Omental fat pad (tissue), 4 donors: ENCODE measurements around the gene IER5L. TPM values are rescaled to one million over a fixed set of nuclear protein-coding genes. Genes with fewer than 3 reads are reported as not detected.
A peak's percentile ranks its signal among the peaks of the same experiment; 100 is the strongest.

Experiments
- ATAC-seq: fragments of 150-250 bp; one replicate; pipeline ENCODE4 v1.9.1; 2016; ENCODE audit warnings: mild to moderate bottlenecking, moderate library complexity; ENCODE audit not compliant: low FRiP score
- DNase-seq: peaks from one replicate; pipeline ENCODE4 v3.0.0-alpha.2; 2019; ENCODE audit warnings: low spot score
- CTCF ChIP-seq, 3 donors: fragments of 450-650 bp; IDR thresholded peaks; one replicate each; pipeline ENCODE4 v1.5.1; 2016 to 2017; ENCODE audit warnings: antibody characterized with exemption in 3 of 3, mild to moderate bottlenecking in 3 of 3, moderate library complexity in 2 of 3
- total RNA-seq, 4 donors: library from RNA; depleted of rRNA; stranded (reverse); fragments of >200 nt; gene quantifications; one replicate each; pipeline ENCODE4 v1.1.0, GENCODE V29; 2016

The IER5L gene
- total RNA-seq, 4 donors from 2014 or later, result 9.0 to 23.9 (median 20.2) TPM

- DNase-seq (no peak), ATAC-seq (no peak)
- no peak for TF ChIP-seq CTCF (IDR thresholded peaks at IDR 0.05)
Observed at GRCh38 chr9:129150672-129151211, 27.3 kb downstream of the IER5L start.

DNA sequence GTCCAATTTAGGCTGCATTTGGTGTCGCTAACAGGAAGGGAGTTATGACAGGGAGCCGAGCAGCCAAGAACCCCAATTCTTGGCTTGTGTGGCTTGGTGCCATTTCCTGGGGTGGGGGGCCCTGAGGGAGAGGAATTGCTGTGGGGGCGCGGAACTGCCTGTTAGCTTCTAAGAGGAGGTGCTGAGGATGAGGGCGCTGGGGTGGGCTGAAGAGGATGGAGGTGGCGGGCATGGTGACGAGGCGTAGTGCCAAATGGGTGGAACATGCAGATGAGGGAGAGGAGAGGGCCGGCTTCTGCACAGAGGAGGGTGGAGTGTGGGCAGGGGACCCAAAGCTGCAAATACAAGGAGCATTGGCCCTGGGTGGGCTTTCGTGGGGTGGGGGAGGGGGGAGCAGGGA is 27.9 kb downstream of the IER5L start:
- no peak for ATAC-seq
- DNase-seq, result no peak
- no peak for TF ChIP-seq CTCF (IDR thresholded peaks at IDR 0.05)

DNA sequence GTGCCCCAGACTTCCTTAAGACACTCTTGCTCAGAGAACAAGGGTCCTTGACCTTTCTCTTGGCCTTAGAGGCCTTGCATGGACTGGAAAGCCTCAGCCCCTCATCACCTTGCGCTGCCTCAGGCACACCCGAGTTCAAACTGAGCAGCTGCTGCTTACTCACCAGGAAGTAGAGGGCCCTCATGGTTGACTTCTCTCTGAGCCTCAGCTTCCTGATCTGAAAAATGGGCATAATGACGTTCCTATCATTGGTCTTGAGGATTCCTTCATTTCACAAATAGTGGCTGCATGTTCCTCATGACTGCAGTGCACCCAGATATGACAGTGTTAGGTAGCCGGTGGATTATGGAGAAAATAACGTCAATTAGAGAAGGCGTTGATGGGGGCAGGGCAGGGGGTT is 28.6 kb downstream of the IER5L start:
- ATAC-seq, result no peak
- no peak for TF ChIP-seq CTCF (IDR thresholded peaks at IDR 0.05)
- no peak for DNase-seq

GRCh38 chr9:129148463-129149204 is 29.4 kb downstream of the IER5L start:
- TF ChIP-seq CTCF (IDR thresholded peaks at IDR 0.05), result no peak
- ATAC-seq (no peak), DNase-seq (no peak)

DNA sequence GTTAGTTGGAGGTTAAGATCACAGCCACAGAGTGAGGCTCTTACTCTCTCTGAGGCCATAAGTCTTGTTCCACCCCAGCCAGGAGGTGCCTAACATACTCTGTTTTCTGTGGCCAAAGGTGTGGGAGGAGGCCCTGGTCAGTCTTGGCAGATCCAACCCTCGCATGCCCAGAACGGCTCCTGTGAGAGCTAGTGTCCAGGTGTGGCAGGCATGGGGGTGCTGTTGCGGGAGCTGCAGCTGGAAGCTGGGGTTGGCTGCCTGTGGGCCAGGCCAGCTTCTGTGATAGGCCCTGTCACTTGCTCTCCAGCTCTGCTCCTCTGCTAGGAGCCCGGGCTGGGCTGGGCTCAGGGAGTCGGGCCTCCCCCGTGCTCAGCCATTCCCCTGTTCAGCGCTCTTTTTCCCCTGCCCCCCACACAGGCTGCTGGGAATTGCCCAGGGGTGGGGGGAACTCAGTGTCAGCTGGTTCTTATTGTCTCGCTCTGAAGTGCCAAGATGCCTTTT is 31.6 kb downstream of the IER5L start:
- TF ChIP-seq CTCF (IDR thresholded peaks at IDR 0.05), result no peak
- DNase-seq, result no peak
- peak; percentile 19 for ATAC-seq

DNA sequence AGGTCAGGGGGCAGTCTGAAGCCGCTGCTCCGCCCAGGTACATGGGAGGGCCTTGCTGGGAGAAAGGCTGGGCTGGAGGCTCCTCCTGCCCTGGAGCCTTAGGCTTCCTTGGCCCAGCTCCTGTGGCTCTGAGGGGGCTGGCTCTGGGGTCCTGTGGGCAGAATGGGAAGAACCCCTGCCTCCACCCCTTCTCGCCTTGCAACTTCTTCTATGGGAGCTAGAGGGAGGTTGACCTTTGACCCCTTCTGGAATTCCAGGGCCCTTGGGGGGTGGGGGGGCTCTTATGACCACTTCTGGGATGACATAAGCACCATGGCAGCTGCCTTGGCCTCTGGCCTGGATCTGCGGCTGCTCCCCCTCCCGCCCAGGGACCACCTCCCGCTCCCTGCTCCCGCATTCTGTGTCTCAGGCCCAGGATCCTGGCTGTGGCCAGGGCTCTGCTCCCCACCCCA is 32.2 kb downstream of the IER5L start:
- DNase-seq, result no peak
- peak; percentile 33 for ATAC-seq
- no peak for TF ChIP-seq CTCF (IDR thresholded peaks at IDR 0.05)

- TF ChIP-seq CTCF (IDR thresholded peaks at IDR 0.05), result no peak
Observed at GRCh38 chr9:129145316-129145715, 32.7 kb downstream of the IER5L start.

More at GRCh38 chr9:129145316-129145715, 32.7 kb downstream of the IER5L start:
- DNase-seq (no peak), ATAC-seq (no peak)
